B cell (primary cell): Measurements from ENCODE around the gene LYRM9. TPM values are rescaled to one million over a fixed set of nuclear protein-coding genes. Genes with fewer than 3 reads are reported as not detected.

Experiments used
- ATAC-seq: fragments of 200-7000 bp; cut with Tn5 transposase; one replicate; pipeline ENCODE4 v1.10.0; 2021; ENCODE audit warnings: low read depth, mild to moderate bottlenecking, moderate number of reproducible peaks, moderate library complexity
- CTCF ChIA-PET: fragments of 350-600 bp; sonication (Branson Sonifier 250); formaldehyde crosslinking; loops from one replicate; lab custom pipeline; 2021; ENCODE audit warnings: antibody characterized with exemption, inconsistent platforms; lab: Charles Lee
- POLR2A ChIA-PET: fragments of 350-600 bp; sonication (Branson Sonifier 250); formaldehyde crosslinking; loops from one replicate; lab custom pipeline; 2021; ENCODE audit warnings: antibody characterized with exemption; lab: Charles Lee
- DNase-seq: peaks from one replicate; pipeline ENCODE4 v3.0.0; 2013
- H2AFZ ChIP-seq: 2 replicates; pipeline ENCODE4 v1.6.1; 2012; ENCODE audit warnings: mild to moderate bottlenecking, low read depth, low read length; ENCODE audit not compliant: insufficient read depth, poor library complexity, severe bottlenecking
- H3K27ac ChIP-seq, 2 donors: 1 replicate in 1 of 2; 2 replicates in 1 of 2; pipeline ENCODE4 v1.5.1; 2012 to 2013; ENCODE audit warnings: low read length in 2 of 2, mild to moderate bottlenecking in 2 of 2, moderate library complexity in 1 of 2
- H3K27me3 ChIP-seq, 4 experiments: fragments of 200-600 bp in 1 of 4; sonication (generic) in 1 of 4; replicated peaks in 1 of 4; 1 replicate in 2 of 4; 2 replicates in 2 of 4; pipeline versions ENCODE4 v1.6.1 to v1.7.0; 2013 to 2016; ENCODE audit warnings: low read length in 3 of 4, mild to moderate bottlenecking in 2 of 4, mixed read lengths in 1 of 4, moderate library complexity in 1 of 4; ENCODE audit not compliant: insufficient read depth in 4 of 4, control insufficient read depth in 3 of 4; ENCODE audit errors: control extremely low read depth in 1 of 4
- H3K36me3 ChIP-seq, 2 experiments: replicated peaks in 1 of 2; 1 replicate in 1 of 2; 2 replicates in 1 of 2; pipeline versions ENCODE4 v1.6.1 to v1.7.1; 2013; ENCODE audit warnings: low read length in 1 of 2; ENCODE audit not compliant: insufficient read depth in 2 of 2, control insufficient read depth in 1 of 2; ENCODE audit errors: control extremely low read depth in 1 of 2, extremely low read depth in 1 of 2
- H3K4me1 ChIP-seq, 2 donors: fragments of 200-600 bp in 1 of 2; sonication (generic) in 1 of 2; 1 replicate in 1 of 2; 2 replicates in 1 of 2; pipeline versions ENCODE4 v1.5.1 to v1.6.1; 2013 to 2017; ENCODE audit warnings: low read length in 2 of 2; ENCODE audit not compliant: control insufficient read depth in 2 of 2, insufficient read depth in 2 of 2
- H3K4me2 ChIP-seq: replicated peaks from 2 replicates; pipeline ENCODE3; 2012; ENCODE audit warnings: mild to moderate bottlenecking, low read depth, low read length; ENCODE audit not compliant: poor library complexity, severe bottlenecking
- H3K4me3 ChIP-seq, 5 experiments: fragments of 200-600 bp in 1 of 5; sonication (generic) in 1 of 5; 1 replicate in 3 of 5; 2 replicates in 2 of 5; pipeline versions ENCODE4 v1.5.1 to v1.7.0; 2011 to 2016; ENCODE audit warnings: low read length in 4 of 5, mild to moderate bottlenecking in 4 of 5, low read depth in 2 of 5, control low read depth in 1 of 5, moderate library complexity in 1 of 5; ENCODE audit not compliant: insufficient read depth in 1 of 5; ENCODE audit errors: control extremely low read depth in 1 of 5, extremely low read depth in 1 of 5
- H3K79me2 ChIP-seq: fragments of 200-600 bp; sonication (generic); one replicate; pipeline ENCODE4 v1.6.0; 2016; ENCODE audit warnings: low read length; ENCODE audit not compliant: control insufficient read depth, insufficient read depth
- H3K9ac ChIP-seq: fragments of 200-600 bp; sonication (generic); 2 replicates; pipeline ENCODE4 v1.6.1; 2017; ENCODE audit warnings: mild to moderate bottlenecking, low read length, moderate library complexity
- H3K9me3 ChIP-seq, 3 donors: one replicate each; pipeline versions ENCODE4 v1.6.1 to v1.7.1; 2013; ENCODE audit warnings: low read length in 2 of 3; ENCODE audit not compliant: control insufficient read depth in 2 of 3, insufficient read depth in 1 of 3; ENCODE audit errors: control extremely low read depth in 1 of 3
- H4K20me1 ChIP-seq: 2 replicates; pipeline ENCODE4 v1.6.0; 2012; ENCODE audit warnings: mild to moderate bottlenecking, low read length; ENCODE audit not compliant: insufficient read depth, control insufficient read depth, poor library complexity, severe bottlenecking
- H3K27ac Mint-ChIP-seq: one replicate; pipeline ENCODE4 v1.8.0; 2021; ENCODE audit warnings: mixed read lengths
- H3K27me3 Mint-ChIP-seq: one replicate; pipeline ENCODE4 v1.8.0; 2021; ENCODE audit warnings: mixed read lengths
- H3K4me1 Mint-ChIP-seq: one replicate; pipeline ENCODE4 v1.8.0; 2021; ENCODE audit warnings: mixed read lengths
- H3K4me3 Mint-ChIP-seq: one replicate; pipeline ENCODE4 v1.8.0; 2021; ENCODE audit warnings: mixed read lengths
- H3K9me3 Mint-ChIP-seq: one replicate; pipeline ENCODE4 v1.8.0; 2022; ENCODE audit warnings: mixed read lengths; ENCODE audit not compliant: insufficient read depth
- CTCF ChIP-seq: fragments of 200-600 bp; IDR thresholded peaks from one replicate; pipeline ENCODE4 v1.8.0; 2022; ENCODE audit warnings: antibody characterized with exemption, mild to moderate bottlenecking
- EZH2 ChIP-seq: IDR thresholded peaks from 2 replicates; pipeline ENCODE4 v1.6.1; 2012; ENCODE audit warnings: borderline replicate concordance, low read depth, mild to moderate bottlenecking, moderate library complexity, low read length; ENCODE audit not compliant: insufficient read depth, poor library complexity, severe bottlenecking
- WGBS: methylation state at CpG from one replicate; pipeline ENCODE4 v1.1.5; 2013; ENCODE audit warnings: missing lambda C conversion rate; ENCODE audit not compliant: insufficient coverage; 5-methylcytosine and 5-hydroxymethylcytosine counted together
- intact Hi-C: fragments of 100-400 bp; cut with micrococcal nuclease; formaldehyde crosslinking; loops from one replicate; pipeline ENCODE4 v1.10.0; 2022
- polyA plus RNA-seq: library from polyadenylated mRNA; depleted of rRNA; stranded (reverse); fragments of >200 nt; gene quantifications from 2 replicates; pipeline ENCODE4 v1.2.3, GENCODE V29; 2012
- total RNA-seq, 2 donors: library from RNA; stranded (reverse); fragments of 120-200 nt in 1 of 2; gene quantifications; 1 replicate in 1 of 2; 2 replicates in 1 of 2; pipeline versions ENCODE4 v1.2.3 to v1.2.4, GENCODE V29; 2013 to 2022

Gene LYRM9
- total and polyA plus RNA-seq, 2 donors (not counting 1 experiment from before 2014, with no cell fraction given): 12.1 to 14.2 TPM

DNA sequence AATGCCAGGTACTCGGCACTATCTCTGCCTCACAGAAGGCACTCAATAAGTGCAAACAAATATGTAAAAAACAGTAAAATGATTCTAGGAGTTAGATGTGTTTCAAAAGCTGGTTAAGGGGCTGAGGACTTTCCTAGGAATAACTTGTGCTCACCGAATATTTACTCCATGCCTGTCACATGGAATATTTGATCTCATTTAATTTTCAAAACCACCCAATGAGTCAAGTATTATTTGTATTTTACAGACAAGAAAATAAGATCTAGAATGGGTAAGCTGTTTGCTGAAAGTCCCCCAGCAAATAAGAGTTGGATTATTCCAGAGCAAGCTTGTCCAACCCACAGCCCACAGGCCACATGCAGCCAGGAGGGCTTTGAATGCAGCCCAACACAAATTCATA, 34.6 kb upstream of the LYRM9 start:
- H3K36me3 ChIP-seq: no peaks in the 10 kb centered on the region
- peaks cover 0 to 1% (median 0%) of the 10 kb centered on the region in 3 donors for H3K9me3 ChIP-seq
- intact Hi-C loops: no loop called here
- no peak overlapping the region for H2AFZ ChIP-seq
- no peak overlapping the region for H3K27ac ChIP-seq
- CTCF ChIA-PET: interaction anchor here (0.6 kb wide), 2 partner anchors 164 to 488 kb away, joined by 3 read pairs; no protein-coding TSS in a partner anchor
- DNase-seq: no peak
- POLR2A ChIA-PET: no interaction called here
- ATAC-seq: no peak
- Mint-ChIP-seq H3K27me3 (peaks cover 4% of the 10 kb centered on the region), H3K9me3 (no peaks in the 10 kb centered on the region), H3K27ac (no peak overlapping the region), H3K4me3 (no peak overlapping the region), H3K4me1 (no peaks in the 10 kb centered on the region)
- H3K79me2 ChIP-seq: no peaks in the 10 kb centered on the region
- H3K4me1 ChIP-seq: no peaks in the 10 kb centered on the region
- H3K4me2 ChIP-seq: no peak overlapping the region
- no peak overlapping the region for H3K4me3 ChIP-seq
- no CpG with 5 or more reads among the region's 2 CpGs for WGBS
- TF ChIP-seq CTCF (no peak), EZH2 (no peak)
- no peaks in the 10 kb centered on the region for H4K20me1 ChIP-seq
- H3K9ac ChIP-seq: no peak overlapping the region
- H3K27me3 ChIP-seq: peaks cover 0 to 2% (median 0%) of the 10 kb centered on the region in 4 experiments

DNA sequence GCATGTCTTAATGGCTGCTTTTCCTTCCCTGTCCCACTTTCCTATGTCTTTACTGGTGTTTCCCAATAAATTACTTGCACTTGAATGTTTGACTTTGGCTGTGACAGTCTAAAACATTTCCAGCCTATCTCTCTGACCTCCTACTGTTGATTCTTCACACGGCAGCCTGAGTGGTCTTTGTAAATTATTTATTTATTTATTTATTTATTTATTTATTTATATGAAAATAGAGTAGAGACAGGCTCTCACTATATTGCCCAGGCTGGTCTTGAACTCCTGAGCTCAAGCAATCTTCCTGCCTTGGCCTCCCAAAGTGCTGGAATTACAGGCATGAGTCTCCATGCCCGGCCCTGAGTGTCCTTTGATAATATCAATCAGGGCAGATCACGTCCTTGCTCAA, 28.4 kb upstream of the LYRM9 start:
- peaks cover 7% of the 10 kb centered on the region for H3K27me3 Mint-ChIP-seq
- intact Hi-C loops: no loop called here
- Histone ChIP-seq H3K4me2 (no peak overlapping the region), H3K4me1 (no peaks in the 10 kb centered on the region), H3K36me3 (no peaks in the 10 kb centered on the region), H3K27me3 (peaks cover 0 to 10% (median 2%) of the 10 kb centered on the region in 4 experiments), H3K79me2 (no peaks in the 10 kb centered on the region), H3K9ac (no peak overlapping the region), H2AFZ (no peak overlapping the region), H3K9me3 (no peaks in the 10 kb centered on the region), H3K27ac (no peak overlapping the region), H3K4me3 (no peak overlapping the region), H4K20me1 (no peaks in the 10 kb centered on the region)
- CTCF ChIA-PET: interaction anchor here (1.2 kb wide), 1 partner anchor 161 kb away, joined by 4 read pairs; no protein-coding TSS in a partner anchor
- no peaks in the 10 kb centered on the region for H3K4me1 Mint-ChIP-seq
- no peak overlapping the region for H3K27ac Mint-ChIP-seq
- TF ChIP-seq CTCF (no peak), EZH2 (no peak)
- no peaks in the 10 kb centered on the region for H3K9me3 Mint-ChIP-seq
- WGBS: 74% methylated on average over 2 of the region's 3 CpGs
- ATAC-seq (no peak), DNase-seq (no peak)
- POLR2A ChIA-PET: no interaction called here
- H3K4me3 Mint-ChIP-seq: no peak overlapping the region
